ENCODE data around the gene PNPLA5.
A peak's percentile ranks its signal among the peaks of the same experiment; 100 is the strongest.

The PNPLA5 gene

GRCh38 chr22:43891360-43892182 is at the start of gene PNPLA5:
TSS of gene PNPLA5 (minus strand) at chr22:43892013. CDS start at chr22:43891880, 133 bp downstream.
- peaks cover 4% of the 10 kb centered on the region for H3K27me3 ChIP-seq (ENCODE audit: control insufficient read depth, insufficient read depth, low read length)
- H3K79me2 ChIP-seq: no peaks in the 10 kb centered on the region
- no peaks in the 10 kb centered on the region for H3K9me3 ChIP-seq (ENCODE audit: control insufficient read depth, low read length)
- peak within 1 kb of the TSS; percentile 53 for H2AFZ ChIP-seq
- H3K4me1 ChIP-seq: no peaks in the 10 kb centered on the region
- TF ChIP-seq CTCF (IDR thresholded peaks at IDR 0.05): no peak
- H3K4me3 ChIP-seq (ENCODE audit: low read depth, low read length): peak within 1 kb of the TSS; percentile 4
- no peaks in the 10 kb centered on the region for H3K36me3 ChIP-seq (ENCODE audit: control insufficient read depth, insufficient read depth, low read length)
- H3K27ac ChIP-seq: no peak within 1 kb of the TSS
- no peak within 1 kb of the TSS for H3K9ac ChIP-seq
- H3K4me2 ChIP-seq (ENCODE audit: low read length): no peak within 1 kb of the TSS

- Histone ChIP-seq H3K9ac (no peak overlapping the region), H2AFZ (no peak overlapping the region)
Observed at GRCh38 chr22:43941449-43941848, 49.6 kb upstream of the PNPLA5 start.

GRCh38 chr22:43931771-43932170 is 40.0 kb upstream of the PNPLA5 start:
- Histone ChIP-seq H3K36me3 (ENCODE audit: control insufficient read depth, insufficient read depth, low read length) (no peaks in the 10 kb centered on the region), H3K9ac (no peak overlapping the region), H3K4me3 (ENCODE audit: low read depth, low read length) (no peak overlapping the region), H3K4me2 (ENCODE audit: low read length) (no peak overlapping the region), H3K79me2 (no peaks in the 10 kb centered on the region), H3K9me3 (ENCODE audit: control insufficient read depth, low read length) (no peaks in the 10 kb centered on the region), H3K4me1 (no peaks in the 10 kb centered on the region), H2AFZ (no peak overlapping the region), H3K27ac (no peak overlapping the region), H3K27me3 (ENCODE audit: control insufficient read depth, insufficient read depth, low read length) (no peaks in the 10 kb centered on the region)
- no peak for TF ChIP-seq CTCF (IDR thresholded peaks at IDR 0.05)

More at GRCh38 chr22:43941449-43941848, 49.6 kb upstream of the PNPLA5 start:
- no peaks in the 10 kb centered on the region for H3K9me3 ChIP-seq (ENCODE audit: control insufficient read depth, low read length)
- H3K4me2 ChIP-seq (ENCODE audit: low read length): no peak overlapping the region
- no peaks in the 10 kb centered on the region for H3K36me3 ChIP-seq (ENCODE audit: control insufficient read depth, insufficient read depth, low read length)
- no peaks in the 10 kb centered on the region for H3K27me3 ChIP-seq (ENCODE audit: control insufficient read depth, insufficient read depth, low read length)
- TF ChIP-seq CTCF (IDR thresholded peaks at IDR 0.05): no peak
- no peaks in the 10 kb centered on the region for H3K79me2 ChIP-seq
- H3K27ac ChIP-seq: no peak overlapping the region
- H3K4me1 ChIP-seq: no peaks in the 10 kb centered on the region
- no peak overlapping the region for H3K4me3 ChIP-seq (ENCODE audit: low read depth, low read length)

GRCh38 chr22:43928908-43929307 is 37.1 kb upstream of the PNPLA5 start:
- H3K27me3 ChIP-seq (ENCODE audit: control insufficient read depth, insufficient read depth, low read length): no peaks in the 10 kb centered on the region

More at GRCh38 chr22:43928908-43929307, 37.1 kb upstream of the PNPLA5 start:
- no peak for TF ChIP-seq CTCF (IDR thresholded peaks at IDR 0.05)
- Histone ChIP-seq H3K79me2 (no peaks in the 10 kb centered on the region), H3K4me2 (ENCODE audit: low read length) (no peak overlapping the region), H3K36me3 (ENCODE audit: control insufficient read depth, insufficient read depth, low read length) (no peaks in the 10 kb centered on the region), H3K4me3 (ENCODE audit: low read depth, low read length) (no peak overlapping the region), H3K4me1 (no peaks in the 10 kb centered on the region), H3K27ac (no peak overlapping the region), H2AFZ (no peak overlapping the region), H3K9me3 (ENCODE audit: control insufficient read depth, low read length) (no peaks in the 10 kb centered on the region), H3K9ac (no peak overlapping the region)

Measured in parathyroid adenoma (tissue), 2 donors.